NCI-H446 treated with DMSO at 0.1 percent for 48 hours (cell line): ENCODE results near the gene OOSP3.
"Not testable (repeated sequence)": the region's sequence is repeated elsewhere in the genome, so short reads cannot be mapped to it uniquely, and the experiment has no call there.

Experiments used
- DNase-seq: peaks from one replicate; lab custom pipeline; 2025; lab: John Stamatoyannopoulos, UW

Gene OOSP3, protein sequence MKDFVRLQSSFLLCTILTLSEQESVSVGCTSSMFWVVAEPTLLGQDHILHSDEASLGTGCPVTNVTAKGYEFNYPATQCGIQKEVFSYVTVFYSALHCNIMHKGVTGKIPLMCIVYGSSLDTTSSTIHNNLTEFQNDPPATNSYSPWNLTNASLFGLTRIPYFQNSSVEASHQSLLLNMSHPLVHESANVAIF

DNA sequence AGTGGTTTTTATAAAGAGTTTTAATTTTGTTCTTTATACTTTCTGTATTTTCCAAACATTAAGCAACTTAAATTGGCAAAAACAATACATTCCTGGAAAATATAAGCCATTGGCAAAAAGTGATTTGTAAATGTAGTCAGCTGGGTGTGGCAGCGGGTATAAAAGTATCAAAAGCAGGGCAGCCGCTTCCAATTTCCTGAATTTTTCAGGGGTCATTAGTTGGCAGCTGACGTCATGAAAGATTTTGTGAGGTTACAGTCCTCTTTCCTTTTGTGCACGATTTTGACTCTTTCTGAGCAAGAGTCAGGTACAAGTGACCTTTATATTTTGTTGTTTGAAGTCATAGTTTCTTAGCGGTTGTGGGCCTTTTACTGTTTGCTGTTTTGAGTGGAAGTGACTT lies at the start of gene OOSP3:
TSS of gene OOSP3 (plus strand) at position 208 of the 400 bp plus-strand sequence. CDS start at position 235, 27 bp downstream.
- no peak for DNase-seq

DNA sequence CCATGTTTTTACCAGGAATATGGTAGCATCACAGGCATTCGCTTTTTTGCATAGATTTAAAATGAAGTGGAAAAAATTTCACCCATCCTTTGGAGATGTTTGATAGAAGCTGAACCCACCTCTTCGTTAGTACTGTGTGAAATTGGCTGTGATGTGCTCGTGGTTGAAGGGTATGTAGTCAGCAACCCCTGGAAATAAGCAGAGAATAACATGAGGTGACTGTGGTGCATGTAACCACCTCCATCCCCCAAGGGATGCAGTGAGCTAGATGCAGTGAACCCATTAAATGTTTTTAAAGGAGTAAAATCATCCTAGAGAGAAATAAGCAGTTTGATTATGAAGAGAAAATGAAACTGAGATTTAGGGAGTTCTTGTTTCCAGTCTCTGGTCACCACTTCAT lies 49.2 kb upstream of the OOSP3 start:
- no peak for DNase-seq

DNA sequence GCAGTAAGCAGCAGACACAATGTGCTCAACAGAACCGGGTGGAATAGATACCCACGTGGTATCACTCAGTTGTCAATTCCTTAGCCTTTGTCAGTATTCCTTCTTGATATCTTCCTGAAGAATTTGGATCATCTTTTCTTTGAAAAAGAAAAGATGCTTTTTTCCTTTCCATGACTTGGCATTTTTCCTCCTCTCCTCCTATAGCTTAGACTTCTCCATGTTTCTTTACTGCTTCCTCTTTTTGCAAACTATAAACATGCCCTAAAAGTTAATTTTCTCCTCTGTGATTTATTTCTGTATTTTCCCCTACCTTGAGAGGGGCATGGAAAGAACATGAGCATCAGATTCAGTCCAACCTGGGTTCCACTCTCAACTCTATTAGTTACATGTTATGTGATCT lies 45.0 kb upstream of the OOSP3 start:
- DNase-seq: no peak

DNA sequence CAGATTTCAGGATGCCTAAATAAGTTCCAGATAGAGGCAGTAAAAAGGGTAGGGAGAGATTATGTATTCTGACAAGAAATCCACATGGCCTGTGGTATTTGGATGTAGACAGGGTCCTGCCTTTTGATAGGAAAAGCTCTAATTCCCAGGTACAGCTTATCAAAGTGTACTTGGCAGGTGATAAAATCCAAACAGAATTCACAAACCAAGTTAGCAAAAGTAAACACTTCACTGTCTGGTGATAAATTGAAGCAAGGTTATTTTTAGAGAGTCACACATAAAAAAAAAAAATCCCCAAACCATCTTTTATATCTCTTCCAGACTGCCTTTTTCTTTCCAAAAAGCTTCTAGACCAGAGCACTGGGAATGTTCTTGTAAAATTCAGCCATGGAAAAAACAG lies 39.0 kb upstream of the OOSP3 start:
- DNase-seq: no peak

DNA sequence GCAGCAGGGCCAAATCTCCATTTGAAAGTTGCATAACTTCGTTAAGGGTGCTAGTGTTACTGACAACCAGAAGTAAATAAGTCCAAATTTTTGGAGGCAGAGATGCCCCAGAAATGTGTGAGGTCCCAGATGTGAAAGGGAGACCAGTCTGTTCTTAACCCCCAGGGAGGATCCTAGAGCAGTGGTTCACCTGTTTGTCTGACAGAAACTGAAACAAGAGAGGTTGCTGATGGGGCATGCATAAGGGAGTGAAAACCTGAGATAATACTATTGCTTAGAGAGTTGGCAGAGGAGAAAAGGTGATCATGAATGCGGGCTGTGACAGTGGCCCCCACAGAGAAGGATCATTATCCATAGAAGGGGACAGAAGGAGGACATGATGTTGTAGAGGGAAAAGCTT lies 37.1 kb upstream of the OOSP3 start:
- no peak for DNase-seq

DNA sequence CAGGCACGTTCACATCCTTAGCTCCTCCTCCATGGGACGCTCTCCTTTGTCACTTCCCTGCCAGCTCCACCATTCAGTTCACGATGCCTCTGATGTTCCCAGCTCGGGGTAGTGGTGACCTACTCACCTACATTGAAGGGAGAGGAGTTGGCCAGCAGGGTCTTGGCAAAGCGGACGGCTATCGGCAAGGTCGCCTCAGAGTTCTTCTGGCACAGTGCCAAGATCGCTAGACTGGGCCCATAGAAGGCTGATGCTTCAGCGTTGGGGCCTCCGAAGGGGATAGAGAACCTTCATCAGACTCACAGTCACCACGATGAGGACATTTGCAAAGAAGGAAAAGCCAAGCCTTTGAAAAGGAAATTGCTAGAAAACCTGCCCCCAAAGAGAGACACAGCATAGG lies 36.3 kb upstream of the OOSP3 start:
- no peak for DNase-seq

DNA sequence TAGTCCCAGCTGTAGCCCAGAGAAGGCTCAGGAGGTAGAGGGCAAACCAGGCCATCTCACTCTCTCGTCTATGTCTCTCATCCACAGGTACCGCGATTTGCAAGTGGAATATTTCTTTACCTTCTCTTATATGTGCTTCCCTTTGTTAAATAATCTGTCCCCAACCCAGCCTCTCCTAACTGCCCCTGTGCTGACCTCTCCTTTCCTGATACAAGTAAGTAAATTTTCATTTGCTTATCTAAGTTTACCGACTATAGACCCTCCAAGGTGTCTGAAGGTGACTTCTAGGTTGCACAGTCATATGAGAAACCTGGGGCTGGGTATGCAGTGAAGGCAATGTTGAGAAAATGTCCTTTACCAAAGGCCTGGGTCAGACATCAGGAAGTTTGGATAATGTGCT lies 33.2 kb upstream of the OOSP3 start, which contains the start of gene CBLIF:
TSS of gene CBLIF (minus strand) at position 101 of the 400 bp plus-strand sequence. CDS start at position 55, 46 bp downstream.
- DNase-seq: no peak

DNA sequence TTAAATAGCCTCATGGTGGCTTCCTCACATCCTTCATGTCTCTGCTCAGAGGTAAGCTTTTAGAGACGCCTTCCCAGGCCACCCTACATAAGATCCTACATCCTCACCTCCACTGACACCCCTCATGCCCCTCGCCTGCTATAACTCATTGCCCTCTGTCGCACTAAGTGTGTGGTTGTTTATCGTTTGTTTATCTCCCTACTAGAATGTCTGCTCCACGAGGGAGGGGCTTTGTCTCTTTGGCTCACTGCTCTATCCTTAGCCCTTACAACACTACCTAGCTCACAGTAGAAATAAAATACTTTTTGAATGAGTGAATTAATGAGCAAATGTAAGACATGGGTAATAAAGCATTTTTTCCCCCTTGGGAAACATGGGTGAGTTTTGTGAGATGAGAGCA lies 32.0 kb upstream of the OOSP3 start:
- no peak for DNase-seq

DNA sequence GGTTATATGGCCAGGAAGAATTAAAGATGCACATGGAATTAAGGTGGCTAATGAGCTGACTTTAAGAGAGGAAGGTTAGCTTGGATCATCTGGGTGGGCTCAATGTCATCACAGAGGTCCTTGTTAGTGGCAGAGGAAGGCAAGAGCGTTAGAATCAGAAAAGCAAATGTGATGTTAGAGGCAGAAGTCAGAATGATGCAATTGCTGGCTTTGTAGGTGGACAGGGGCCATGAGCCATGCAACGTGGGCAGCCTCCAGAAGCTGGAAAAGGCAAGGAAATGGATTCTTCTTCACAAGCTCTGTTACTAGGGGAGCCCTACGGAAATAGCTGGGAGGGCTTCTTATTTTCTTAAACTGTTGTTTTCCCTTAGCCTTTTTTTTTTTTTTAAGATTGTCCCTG lies 31.0 kb upstream of the OOSP3 start:
- no peak for DNase-seq

DNA sequence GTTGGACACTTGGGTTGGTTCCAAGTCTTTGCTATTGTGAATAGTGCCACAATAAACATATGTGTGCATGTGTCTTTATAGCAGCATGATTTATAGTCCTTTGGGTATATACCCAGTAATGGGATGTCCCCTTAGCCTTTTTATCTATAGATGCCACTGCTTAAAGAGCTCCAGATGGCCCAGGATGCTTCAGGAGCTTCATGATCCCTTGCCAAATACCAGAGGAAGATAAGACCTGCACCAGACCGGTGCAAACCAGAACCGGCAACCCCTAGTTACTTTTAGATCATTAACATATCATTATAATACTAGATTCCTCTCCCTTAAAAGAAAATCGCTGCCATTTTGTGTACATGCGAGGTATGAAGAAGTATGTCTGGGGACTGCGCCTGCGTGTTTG lies 30.1 kb upstream of the OOSP3 start:
- DNase-seq: not testable (repeated sequence)

DNA sequence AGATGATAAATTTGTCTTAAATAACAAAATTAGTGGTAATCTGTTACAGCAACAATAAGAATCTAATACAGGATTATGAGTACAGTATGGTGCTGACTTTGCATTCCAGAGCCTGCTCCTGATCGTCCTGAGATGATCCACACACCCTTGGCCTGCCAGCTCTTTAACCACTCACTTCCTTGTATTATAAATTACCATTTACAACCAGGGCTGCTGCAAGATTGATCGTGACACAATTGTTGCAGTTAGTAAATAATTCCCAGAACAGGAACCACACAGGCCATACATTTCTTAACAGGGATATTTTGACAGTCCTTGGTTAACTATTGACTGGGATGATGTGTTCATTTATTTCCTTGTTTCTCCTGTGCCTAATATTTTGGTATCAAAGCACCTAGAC lies 29.5 kb upstream of the OOSP3 start:
- DNase-seq: no peak

DNA sequence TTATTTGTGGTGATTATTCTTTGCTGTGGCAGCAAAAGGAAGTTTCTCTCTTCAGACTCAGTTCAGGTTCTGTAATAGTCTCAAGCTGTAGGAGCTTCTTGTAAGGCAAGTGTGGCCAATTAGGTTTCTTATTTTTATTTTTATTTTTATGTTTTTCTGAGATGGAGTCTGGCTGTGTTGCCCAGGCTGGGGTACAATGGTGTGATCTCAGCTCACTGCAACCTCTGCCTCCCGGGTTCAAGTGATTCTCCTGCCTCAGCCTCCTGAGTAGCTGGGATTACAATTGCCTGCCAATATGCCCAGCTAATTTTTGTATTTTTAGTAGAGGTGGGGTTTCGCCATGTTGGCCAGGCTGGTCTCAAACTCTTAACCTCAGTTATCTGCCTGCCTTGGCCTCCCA lies 29.0 kb upstream of the OOSP3 start:
- not testable (repeated sequence) for DNase-seq

DNA sequence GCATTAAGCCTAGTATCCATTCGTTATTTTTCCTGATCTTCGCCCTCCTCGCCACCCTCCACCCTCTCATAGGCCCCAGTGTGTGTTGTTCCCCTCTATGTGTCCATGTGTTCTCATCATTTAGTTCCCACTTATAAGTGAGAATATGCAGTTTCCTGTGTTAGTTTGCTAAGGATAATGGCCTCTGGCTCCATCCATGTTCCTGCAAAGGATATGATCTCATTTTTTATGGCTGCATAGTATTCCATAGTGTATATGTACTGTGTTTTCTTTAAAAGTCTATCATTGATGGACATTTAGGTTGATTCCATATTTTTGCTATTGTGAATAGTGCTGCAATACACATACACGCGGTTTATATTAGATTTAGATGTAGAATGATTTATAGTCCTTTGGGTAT lies 27.2 kb upstream of the OOSP3 start:
- DNase-seq: not testable (repeated sequence)

DNA sequence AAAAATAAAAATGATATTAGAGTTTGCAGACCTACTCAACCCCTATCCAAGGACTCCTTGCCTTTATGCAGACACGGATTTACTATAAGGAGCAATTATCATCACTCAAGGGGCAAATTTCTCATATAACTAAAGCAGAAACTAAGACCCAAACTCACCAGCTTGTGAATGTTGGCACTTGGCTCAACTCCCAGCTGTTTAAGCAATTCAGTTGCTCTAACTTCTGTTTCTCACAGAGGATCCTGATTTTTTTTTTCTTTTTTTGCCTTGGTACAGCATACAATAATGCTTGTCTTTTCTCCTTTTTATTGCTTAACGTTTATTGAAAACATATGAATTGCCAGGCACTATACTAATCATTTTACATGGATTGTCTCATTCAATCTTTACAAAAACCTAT lies 23.7 kb upstream of the OOSP3 start:
- DNase-seq: no peak

DNA sequence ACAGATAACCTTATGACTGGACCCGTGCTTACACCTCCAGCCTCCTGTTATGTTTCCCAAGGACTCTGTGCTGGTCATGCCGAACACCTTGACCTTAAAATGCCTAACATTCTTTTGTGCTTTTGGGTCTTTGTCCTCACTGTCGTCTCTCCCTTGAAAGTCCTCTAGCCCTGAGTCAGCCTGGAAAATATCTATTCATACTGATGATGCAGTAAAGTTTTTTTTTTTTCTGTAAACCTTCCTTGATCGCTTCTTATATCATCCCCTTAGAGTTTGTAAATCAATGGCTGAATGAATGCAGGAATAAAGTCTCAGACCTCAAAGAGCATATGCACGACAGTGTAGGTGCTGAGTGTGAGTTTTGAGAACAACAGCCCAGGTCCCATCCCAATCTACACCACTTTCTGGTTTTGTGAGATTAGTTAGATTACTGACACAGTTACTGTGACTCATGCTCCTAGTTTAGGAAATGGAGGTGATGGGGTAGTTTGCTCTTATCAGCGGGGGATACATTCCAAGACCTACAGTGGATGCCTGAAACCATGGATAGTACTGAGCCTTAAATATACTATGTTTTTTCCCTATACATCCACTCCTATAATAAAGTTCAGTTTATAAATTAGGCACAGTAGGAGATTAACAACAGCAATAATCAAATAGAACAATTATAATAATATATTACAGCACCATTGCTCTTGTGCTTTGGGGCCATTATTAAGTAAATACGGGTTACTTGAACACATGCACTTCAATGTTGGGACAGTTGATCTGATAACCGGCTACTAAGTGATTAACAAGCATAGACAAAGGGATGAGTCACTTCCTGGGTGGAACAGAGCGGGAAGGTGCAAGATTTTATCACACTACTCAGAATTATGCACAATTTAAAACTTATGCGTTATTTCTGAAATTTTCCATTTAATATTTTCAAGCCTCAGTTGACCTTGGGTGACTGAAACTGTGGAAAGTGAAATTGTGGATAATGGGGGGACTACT lies 20.8 kb upstream of the OOSP3 start:
- no peak for DNase-seq

DNA sequence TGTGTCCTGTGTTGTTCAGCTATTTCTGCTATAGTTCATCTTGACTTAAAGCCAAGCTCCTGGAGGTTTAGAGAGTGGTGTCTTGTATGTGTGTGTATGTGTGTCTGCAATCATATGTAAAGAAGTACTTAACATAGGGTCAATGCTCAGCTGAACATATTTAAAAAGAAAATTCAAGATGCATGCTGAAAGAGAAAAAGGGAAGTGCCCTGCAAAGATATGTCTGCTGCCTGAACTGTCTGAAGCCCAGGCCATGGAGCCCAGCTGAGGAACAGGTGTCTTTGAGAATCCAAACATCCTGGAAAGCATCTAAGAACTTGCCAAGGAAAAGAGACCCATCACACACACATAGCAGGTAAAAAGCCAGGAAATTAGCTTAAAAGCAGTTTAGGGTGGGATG lies 18.9 kb upstream of the OOSP3 start:
- no peak for DNase-seq

DNA sequence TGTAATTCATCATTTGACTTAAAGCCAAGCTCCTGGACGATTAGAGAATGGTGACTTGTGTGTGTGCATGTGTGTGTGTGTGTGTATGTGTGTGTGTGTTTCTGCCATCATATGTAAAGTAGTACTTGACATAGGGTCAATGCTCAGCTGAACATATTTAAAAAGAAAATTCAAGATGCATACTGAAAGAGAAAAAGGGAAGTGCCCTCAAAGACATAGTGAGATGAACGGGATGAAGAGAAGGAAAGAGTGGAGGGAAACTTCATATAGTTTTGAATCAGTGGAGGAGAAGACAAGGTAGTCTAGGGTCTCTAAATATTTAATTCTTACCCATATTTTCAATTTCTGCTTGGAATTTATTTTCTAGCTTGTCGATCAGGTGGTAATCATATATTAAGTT lies 16.3 kb upstream of the OOSP3 start:
- no peak for DNase-seq

DNA sequence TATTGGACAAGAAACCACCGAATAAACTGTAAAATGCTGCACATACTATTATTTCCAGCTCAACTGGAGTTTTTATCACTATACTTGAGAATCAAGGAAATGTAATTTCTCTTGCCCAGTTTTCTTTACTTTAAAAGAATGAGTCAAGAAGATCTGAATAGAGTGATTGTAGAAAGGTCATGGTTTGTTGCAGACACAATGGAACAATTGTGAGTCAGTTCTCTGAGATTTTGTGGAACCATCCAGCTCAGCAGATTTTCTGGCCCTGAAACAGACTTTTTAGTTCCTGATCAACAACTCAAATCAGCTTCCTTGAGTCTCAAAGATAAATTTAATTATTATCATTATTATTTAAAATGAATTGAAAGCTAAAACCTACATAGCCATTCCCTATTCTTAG lies 13.6 kb upstream of the OOSP3 start:
- DNase-seq: no peak

DNA sequence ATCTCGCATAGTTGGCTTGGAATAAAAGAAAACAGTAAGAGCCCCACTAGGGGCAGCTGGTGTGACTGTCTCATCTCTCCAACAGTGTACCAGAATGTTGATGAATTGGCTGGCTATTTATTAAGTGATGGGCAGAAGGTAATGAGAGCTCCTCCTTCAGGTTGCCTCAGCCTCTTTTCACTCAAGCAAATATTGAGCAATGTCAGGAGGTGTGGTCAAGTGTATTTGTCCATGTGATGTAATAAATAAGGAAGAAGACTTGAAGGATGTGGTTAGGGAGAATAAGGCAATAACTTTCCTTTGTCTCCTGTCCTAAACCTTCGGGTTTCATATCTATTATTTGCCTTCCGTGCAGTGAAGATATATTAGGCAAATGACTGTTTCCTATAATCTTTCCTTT lies 12.2 kb upstream of the OOSP3 start, which contains the start of gene TCN1:
TSS of gene TCN1 (minus strand) at position 91 of the 400 bp plus-strand sequence. CDS start at position 74, 17 bp downstream.
- DNase-seq: no peak

DNA sequence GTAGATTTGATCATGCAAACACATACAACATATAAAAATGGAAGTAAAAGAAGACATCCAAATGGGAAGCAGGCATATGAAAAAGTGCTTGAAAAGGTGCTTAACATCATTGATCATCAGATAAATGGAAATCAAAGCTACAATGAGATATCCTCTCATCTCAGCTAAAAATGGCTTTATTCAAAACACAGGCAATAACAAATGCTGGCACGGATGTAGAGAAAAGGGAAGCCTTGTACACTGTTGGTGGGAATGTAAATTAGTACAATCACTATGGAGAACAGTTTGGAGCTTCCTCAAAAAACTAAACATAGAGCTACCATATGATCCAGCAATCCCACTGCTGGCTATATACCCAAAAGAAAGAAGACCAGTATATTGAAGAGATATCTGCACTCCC lies 11.7 kb upstream of the OOSP3 start:
- DNase-seq: no peak

DNA sequence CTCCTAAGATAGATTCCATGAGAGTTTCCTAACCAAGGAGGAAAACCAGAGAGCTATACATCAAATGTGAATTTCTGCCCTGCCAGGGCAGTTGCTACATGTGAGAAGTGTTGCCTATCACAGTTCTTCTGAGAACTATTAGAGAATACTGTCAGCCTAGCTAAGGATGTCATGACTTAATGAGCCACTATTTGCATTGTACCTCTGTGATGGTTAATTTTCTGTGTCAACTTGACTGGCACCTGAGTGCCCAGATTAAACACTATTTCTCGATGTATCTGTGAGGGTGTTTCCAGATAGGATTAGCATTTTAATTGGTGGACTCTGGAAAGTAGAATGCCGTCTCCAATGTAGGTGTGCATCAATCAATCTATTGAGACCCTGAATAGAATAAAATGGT lies 10.6 kb upstream of the OOSP3 start:
- DNase-seq: no peak

DNA sequence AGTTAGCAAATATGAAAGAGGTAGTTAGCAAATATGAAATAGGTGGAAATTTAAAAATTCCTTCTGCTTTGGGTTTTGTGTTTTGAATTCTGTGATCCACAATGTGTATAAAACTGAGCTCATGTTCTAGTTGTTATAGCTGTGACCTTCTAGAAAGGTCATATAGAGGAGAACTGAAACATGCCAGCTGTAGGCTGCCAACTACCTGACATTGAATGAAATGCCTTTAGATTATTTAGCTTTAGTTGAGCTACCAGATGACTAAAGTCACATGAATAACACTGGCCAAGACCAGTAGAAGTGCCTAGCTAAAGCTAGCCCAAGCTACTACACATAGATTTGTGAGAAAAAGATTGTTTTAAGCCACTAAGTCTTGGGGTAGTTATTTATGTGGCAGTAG lies 6.5 kb upstream of the OOSP3 start:
- DNase-seq: no peak

DNA sequence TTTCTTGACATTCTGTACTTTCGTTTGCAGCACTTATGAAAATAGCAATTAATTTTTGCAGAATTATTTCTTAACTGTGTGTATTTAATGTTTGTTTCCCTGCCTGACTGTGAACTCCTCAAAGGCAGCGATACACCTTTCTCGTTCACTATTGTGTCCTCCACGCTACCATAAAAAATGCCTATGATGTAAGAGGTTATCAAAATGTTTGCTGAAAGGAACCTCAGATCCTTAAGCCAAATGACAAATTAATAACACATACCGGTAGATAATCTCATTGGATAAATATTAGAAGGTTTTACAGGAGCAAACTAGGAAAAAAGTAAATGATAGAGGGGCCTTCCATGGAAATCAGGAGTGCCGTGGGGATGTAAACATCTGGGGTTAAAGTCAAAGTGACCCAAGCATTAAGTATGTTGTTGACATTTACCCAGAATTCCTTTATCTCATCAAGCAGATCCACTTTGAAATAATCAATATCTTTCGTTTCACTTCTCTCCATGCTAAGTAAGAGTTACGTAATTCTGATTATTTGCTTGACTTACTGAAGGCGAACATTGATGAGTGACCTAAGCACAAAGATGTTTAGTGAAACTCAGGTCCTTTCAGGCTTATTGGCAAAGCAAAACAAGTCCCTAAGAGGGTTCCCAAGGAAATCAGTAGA lies 2.6 kb upstream of the OOSP3 start:
- no peak for DNase-seq
